Upper lobe of left lung (tissue), 6 donors: Measurements from ENCODE around the gene RPL32. TPM values are rescaled to one million over a fixed set of nuclear protein-coding genes. Genes with fewer than 3 reads are reported as not detected.
A peak's percentile ranks its signal among the peaks of the same experiment; 100 is the strongest.

Source experiments
- ATAC-seq, 2 donors: fragments of 200-7000 bp; cut with Tn5 transposase; one replicate each; pipeline ENCODE4 v1.9.1; 2022; ENCODE audit warnings: mild to moderate bottlenecking in 2 of 2, moderate library complexity in 2 of 2; ENCODE audit not compliant: low FRiP score in 2 of 2
- DNase-seq, 2 donors: peaks; one replicate each; pipeline ENCODE4 v3.0.0-alpha.2; 2019 to 2020
- H3K27ac ChIP-seq, 4 donors: fragments of 200-600 bp; sonication (generic); one replicate each; pipeline ENCODE4 v1.5.1; 2016 to 2019
- H3K27me3 ChIP-seq, 4 donors: fragments of 200-600 bp; sonication (generic); one replicate each; pipeline ENCODE4 v1.5.1; 2017 to 2019
- H3K36me3 ChIP-seq, 4 donors: fragments of 200-600 bp; sonication (generic); one replicate each; pipeline ENCODE4 v1.5.1; 2016 to 2019
- H3K4me1 ChIP-seq, 4 donors: fragments of 200-600 bp; sonication (generic); one replicate each; pipeline ENCODE4 v1.5.1; 2018 to 2019
- H3K4me3 ChIP-seq, 4 donors: fragments of 200-600 bp; sonication (generic); one replicate each; pipeline ENCODE4 v1.5.1; 2017 to 2019; ENCODE audit warnings: mild to moderate bottlenecking in 2 of 4, moderate library complexity in 1 of 4
- H3K9me3 ChIP-seq, 4 donors: fragments of 200-600 bp; sonication (generic); one replicate each; pipeline ENCODE4 v1.5.1; 2018 to 2019
- EP300 ChIP-seq, 4 donors: sonication (generic); formaldehyde crosslinking; IDR thresholded peaks; one replicate each; pipeline ENCODE4 v1.5.1; 2017; ENCODE audit warnings: antibody characterized with exemption in 4 of 4, control low read depth in 2 of 4
- POLR2A ChIP-seq, 4 donors: fragments of 450-650 bp; IDR thresholded peaks; one replicate each; pipeline ENCODE4 v1.5.1; 2016 to 2017; ENCODE audit warnings: antibody characterized with exemption in 4 of 4, mild to moderate bottlenecking in 2 of 4
- POLR2AphosphoS5 ChIP-seq, 2 donors: sonication (generic); formaldehyde crosslinking; IDR thresholded peaks; one replicate each; pipeline ENCODE4 v1.5.1; 2017; ENCODE audit warnings: antibody characterized with exemption in 2 of 2
- WGBS, 2 donors: methylation state at CpG; one replicate each; pipeline ENCODE4 v1.1.5; 2017 to 2018; 5-methylcytosine and 5-hydroxymethylcytosine counted together
- total RNA-seq, 6 donors: library from RNA; depleted of rRNA in 4 of 6; stranded (reverse); fragments of >200 nt in 4 of 6; gene quantifications; one replicate each; pipeline versions ENCODE4 v1.1.0 to v1.2.1, GENCODE V29; 2016 to 2021
- TF ChIP-seq, protein P1 (sequence below), 6 experiments: fragments of 450-650 bp in 4 of 6; fragments of 200-600 bp in 2 of 6; sonication (generic) in 2 of 6; IDR thresholded peaks; one replicate each; pipeline ENCODE4 v1.5.1; 2016 to 2019; ENCODE audit warnings: antibody characterized with exemption in 6 of 6
- donor health status: DM: no; HTN: no; CAD: no; lungs with moderate emphysema.
- donor health status: DM: no; HTN: yes; CAD: no; lungs with severe emphysema.

The RPL32 gene
- total RNA-seq, 6 donors from 2014 or later = 461 to 1,145 (median 921) TPM

DNA sequence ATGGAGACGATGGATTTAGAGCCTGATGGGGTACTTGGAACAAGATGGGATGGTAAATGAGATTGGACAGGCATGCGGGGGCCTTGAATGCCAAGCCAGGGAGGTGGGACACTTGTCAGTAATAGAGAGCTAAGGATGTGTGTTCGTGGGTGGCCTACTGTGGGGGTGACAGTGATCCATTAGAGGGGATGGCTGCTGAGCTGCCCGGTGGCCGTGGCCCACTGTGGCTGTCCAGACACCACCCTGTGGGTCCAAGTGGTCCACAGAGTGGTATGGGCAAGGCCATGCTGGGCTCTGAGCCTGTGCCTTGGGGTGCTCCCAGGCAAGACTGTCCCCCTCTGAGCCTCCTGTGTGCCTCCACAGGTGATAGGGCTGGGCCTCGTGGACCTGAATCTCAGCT is 27.4 kb downstream of the RPL32 start:
- Histone ChIP-seq H3K4me3 (no peak overlapping the region), H3K27ac (no peak overlapping the region), H3K4me1 (peaks cover 6 to 16% (median 8%) of the 10 kb centered on the region in 4 donors), H3K27me3 (no peaks in the 10 kb centered on the region), H3K9me3 (no peaks in the 10 kb centered on the region), H3K36me3 (peaks cover 0 to 36% (median 21%) of the 10 kb centered on the region in 4 donors)
- ATAC-seq = no peak
- DNase-seq = peak in 1 of 2 donors; percentile 55
- TF ChIP-seq POLR2AphosphoS5 (IDR thresholded peaks at IDR 0.05) (no peak), EP300 (IDR thresholded peaks at IDR 0.05) (no peak), POLR2A (IDR thresholded peaks at IDR 0.05) (no peak)
- TF ChIP-seq, protein P1, sequence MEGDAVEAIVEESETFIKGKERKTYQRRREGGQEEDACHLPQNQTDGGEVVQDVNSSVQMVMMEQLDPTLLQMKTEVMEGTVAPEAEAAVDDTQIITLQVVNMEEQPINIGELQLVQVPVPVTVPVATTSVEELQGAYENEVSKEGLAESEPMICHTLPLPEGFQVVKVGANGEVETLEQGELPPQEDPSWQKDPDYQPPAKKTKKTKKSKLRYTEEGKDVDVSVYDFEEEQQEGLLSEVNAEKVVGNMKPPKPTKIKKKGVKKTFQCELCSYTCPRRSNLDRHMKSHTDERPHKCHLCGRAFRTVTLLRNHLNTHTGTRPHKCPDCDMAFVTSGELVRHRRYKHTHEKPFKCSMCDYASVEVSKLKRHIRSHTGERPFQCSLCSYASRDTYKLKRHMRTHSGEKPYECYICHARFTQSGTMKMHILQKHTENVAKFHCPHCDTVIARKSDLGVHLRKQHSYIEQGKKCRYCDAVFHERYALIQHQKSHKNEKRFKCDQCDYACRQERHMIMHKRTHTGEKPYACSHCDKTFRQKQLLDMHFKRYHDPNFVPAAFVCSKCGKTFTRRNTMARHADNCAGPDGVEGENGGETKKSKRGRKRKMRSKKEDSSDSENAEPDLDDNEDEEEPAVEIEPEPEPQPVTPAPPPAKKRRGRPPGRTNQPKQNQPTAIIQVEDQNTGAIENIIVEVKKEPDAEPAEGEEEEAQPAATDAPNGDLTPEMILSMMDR (IDR thresholded peaks at IDR 0.05) = no peak
- 88 to 90% methylated on average over 5 to 6 of the region's 6 CpGs for WGBS, 2 donors

DNA sequence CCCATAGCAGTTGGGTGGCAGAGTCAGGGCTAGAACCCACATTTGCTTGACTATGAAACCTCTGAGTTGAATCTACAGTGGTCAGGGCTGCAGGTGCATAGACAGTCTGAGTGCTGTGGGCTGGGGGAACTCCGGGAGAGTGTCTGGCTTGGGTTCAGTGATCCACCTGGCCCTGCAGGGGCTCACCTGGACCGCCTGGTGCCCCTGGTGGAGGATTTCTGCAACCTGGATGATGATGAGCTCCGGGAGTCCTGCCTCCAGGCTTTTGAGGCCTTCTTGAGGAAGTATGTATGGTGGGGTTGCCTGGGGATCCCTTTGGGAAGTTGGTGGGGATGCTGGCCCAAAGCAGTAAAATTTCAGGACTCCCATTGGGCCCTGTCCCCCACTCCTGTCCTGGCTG is 28.6 kb downstream of the RPL32 start:
- no peak for TF ChIP-seq POLR2AphosphoS5 (IDR thresholded peaks at IDR 0.05)
- TF ChIP-seq EP300 (IDR thresholded peaks at IDR 0.05) = no peak
- WGBS, 2 donors = 91 to 100% methylated on average over 1 to 3 of the region's 3 CpGs
- no peak for ATAC-seq
- H3K36me3 ChIP-seq = peaks cover 0 to 31% (median 20%) of the 10 kb centered on the region in 4 donors
- H3K27me3 ChIP-seq = no peaks in the 10 kb centered on the region
- no peaks in the 10 kb centered on the region for H3K9me3 ChIP-seq
- H3K4me3 ChIP-seq = no peak overlapping the region
- DNase-seq = no peak
- peaks cover 6 to 16% (median 8%) of the 10 kb centered on the region in 4 donors for H3K4me1 ChIP-seq
- H3K27ac ChIP-seq = no peak overlapping the region

DNA sequence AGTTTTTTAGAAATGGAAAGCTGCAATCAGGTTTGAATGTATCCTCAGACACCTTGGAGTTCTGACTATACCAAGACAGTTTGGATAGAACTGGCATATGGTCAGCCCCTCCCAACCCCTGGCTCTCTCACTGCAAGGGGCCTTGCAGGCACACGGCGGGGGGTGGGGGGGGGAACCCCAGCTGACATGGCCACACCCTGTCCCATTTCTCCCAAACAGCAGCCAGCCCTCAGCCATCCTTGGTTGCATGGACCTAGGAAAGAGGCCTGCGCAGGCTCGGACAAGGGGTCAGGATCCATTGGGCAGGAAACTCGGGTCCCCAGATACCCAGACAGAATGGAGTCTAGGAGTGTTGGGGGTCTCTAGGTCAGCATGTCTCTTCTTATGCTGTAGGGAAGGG is 30.4 kb downstream of the RPL32 start:
- ATAC-seq = no peak
- peaks cover 6 to 16% (median 8%) of the 10 kb centered on the region in 4 donors for H3K4me1 ChIP-seq
- H3K27ac ChIP-seq = peak overlapping the region in 2 of 4 donors; percentile 71 to 78

DNA sequence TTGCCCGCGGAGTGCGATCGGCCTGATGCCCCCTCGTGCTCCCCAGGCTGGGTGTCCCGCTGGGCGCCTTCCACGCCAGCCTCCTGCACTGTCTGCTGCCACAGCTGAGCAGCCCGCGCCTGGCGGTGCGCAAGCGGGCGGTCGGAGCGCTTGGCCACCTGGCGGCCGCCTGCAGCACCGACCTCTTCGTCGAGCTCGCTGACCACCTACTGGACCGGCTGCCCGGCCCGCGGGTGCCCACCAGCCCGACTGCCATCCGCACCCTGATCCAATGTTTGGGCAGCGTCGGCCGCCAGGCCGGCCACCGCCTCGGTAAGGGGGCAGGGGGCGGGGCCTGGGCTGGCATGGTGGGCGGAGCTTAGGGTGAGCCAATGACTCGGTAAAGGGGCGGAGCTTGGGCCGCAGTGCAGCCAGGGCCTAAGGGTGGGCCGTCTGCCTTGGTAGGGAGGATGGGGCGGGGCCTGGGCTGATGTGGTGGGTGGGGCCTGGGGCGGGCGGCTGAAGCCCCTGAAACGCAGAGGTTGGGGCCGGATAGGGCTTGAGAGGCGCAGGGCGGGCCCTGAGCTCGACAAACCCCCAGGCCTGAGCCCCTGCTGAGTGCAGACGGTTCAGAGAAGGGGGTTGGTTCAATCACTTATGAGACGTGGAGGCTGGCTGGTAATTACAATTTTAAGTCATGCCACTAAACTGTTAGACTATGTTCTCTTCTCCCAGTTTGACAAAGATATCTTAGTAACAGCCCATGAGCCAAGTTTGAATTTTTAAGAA is 31.2 kb downstream of the RPL32 start:
- Histone ChIP-seq H3K27me3 (no peaks in the 10 kb centered on the region), H3K27ac (peak overlapping the region; percentile 67 to 78 (median 71)), H3K4me3 (peak overlapping the region in 3 of 4 donors; percentile 51 to 69 (median 61)), H3K36me3 (peaks cover 0 to 11% (median 3%) of the 10 kb centered on the region in 4 donors), H3K9me3 (no peaks in the 10 kb centered on the region), H3K4me1 (peaks cover 6 to 16% (median 8%) of the 10 kb centered on the region in 4 donors)
- TF ChIP-seq POLR2AphosphoS5 (IDR thresholded peaks at IDR 0.05) (peak in 1 of 2 donors; percentile 77), POLR2A (IDR thresholded peaks at IDR 0.05) (peak in 2 of 4 donors; percentile 33 to 75), EP300 (IDR thresholded peaks at IDR 0.05) (no peak)
- TF ChIP-seq, protein P1 (IDR thresholded peaks at IDR 0.05) = peak; percentile 56 to 99 (median 95)
- peak; percentile 98 to 99 for ATAC-seq
- DNase-seq = peak; percentile 98
- WGBS, 2 donors = 0% methylated on average over 2 to 20 of the region's 50 CpGs

More for the DNA sequence above, 30.4 kb downstream of the RPL32 start:
- peaks cover 0 to 16% (median 5%) of the 10 kb centered on the region in 4 donors for H3K36me3 ChIP-seq
- 80 to 90% methylated on average over 2 to 5 of the region's 5 CpGs for WGBS, 2 donors
- H3K9me3 ChIP-seq = no peaks in the 10 kb centered on the region
- DNase-seq = no peak
- H3K27me3 ChIP-seq = no peaks in the 10 kb centered on the region
- no peak overlapping the region for H3K4me3 ChIP-seq
- TF ChIP-seq EP300 (IDR thresholded peaks at IDR 0.05) (no peak), POLR2A (IDR thresholded peaks at IDR 0.05) (no peak)
- TF ChIP-seq, protein P1 (IDR thresholded peaks at IDR 0.05) = no peak

DNA sequence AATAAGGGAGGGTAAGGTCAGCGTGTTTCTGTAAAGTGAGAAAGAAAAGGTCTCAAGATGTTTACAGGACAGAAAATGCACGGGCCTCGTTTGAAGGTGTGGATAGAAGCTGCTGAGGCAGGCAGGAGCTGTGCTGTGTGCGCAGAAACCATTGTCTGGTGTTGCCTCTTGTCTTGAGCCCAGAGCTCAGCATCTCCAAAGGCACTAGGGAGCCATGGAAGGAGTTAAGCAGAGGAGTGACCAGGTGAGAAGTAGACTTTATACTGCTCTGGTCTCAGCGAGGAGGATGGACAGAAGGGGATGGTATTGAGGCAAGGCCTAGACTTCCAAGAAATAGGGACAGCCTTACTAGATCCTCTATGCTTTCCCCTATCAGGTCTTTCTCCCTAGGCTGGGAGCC is 31.9 kb downstream of the RPL32 start:
- ATAC-seq (no peak), DNase-seq (no peak)
- Histone ChIP-seq H3K9me3 (no peaks in the 10 kb centered on the region), H3K4me1 (peaks cover 6 to 16% (median 8%) of the 10 kb centered on the region in 4 donors), H3K4me3 (peak overlapping the region in 3 of 4 donors; percentile 51 to 69 (median 61)), H3K27me3 (no peaks in the 10 kb centered on the region), H3K27ac (peak overlapping the region in 3 of 4 donors; percentile 71 to 78 (median 71)), H3K36me3 (peaks cover 0 to 9% (median 3%) of the 10 kb centered on the region in 4 donors)
- TF ChIP-seq EP300 (IDR thresholded peaks at IDR 0.05) = no peak
- TF ChIP-seq POLR2A (IDR thresholded peaks at IDR 0.05) = no peak
- no peak for TF ChIP-seq POLR2AphosphoS5 (IDR thresholded peaks at IDR 0.05)
- TF ChIP-seq, protein P1 (IDR thresholded peaks at IDR 0.05) = no peak
- 88 to 89% methylated on average over 5 of the region's 5 CpGs for WGBS, 2 donors
